Activated gamma-delta T cell (primary cell): ENCODE results near the gene MYLK.
A peak's percentile ranks its signal among the peaks of the same experiment; 100 is the strongest.
"Not testable (repeated sequence)": the region's sequence is repeated elsewhere in the genome, so short reads cannot be mapped to it uniquely, and the experiment has no call there.

Experiments
- DNase-seq: peaks from one replicate; lab custom pipeline; 2025; lab: John Stamatoyannopoulos, UW
- total RNA-seq, 2 donors: gene quantifications; one replicate each; lab custom pipeline; 2026; lab: John Stamatoyannopoulos, UW

MYLK gene, protein sequence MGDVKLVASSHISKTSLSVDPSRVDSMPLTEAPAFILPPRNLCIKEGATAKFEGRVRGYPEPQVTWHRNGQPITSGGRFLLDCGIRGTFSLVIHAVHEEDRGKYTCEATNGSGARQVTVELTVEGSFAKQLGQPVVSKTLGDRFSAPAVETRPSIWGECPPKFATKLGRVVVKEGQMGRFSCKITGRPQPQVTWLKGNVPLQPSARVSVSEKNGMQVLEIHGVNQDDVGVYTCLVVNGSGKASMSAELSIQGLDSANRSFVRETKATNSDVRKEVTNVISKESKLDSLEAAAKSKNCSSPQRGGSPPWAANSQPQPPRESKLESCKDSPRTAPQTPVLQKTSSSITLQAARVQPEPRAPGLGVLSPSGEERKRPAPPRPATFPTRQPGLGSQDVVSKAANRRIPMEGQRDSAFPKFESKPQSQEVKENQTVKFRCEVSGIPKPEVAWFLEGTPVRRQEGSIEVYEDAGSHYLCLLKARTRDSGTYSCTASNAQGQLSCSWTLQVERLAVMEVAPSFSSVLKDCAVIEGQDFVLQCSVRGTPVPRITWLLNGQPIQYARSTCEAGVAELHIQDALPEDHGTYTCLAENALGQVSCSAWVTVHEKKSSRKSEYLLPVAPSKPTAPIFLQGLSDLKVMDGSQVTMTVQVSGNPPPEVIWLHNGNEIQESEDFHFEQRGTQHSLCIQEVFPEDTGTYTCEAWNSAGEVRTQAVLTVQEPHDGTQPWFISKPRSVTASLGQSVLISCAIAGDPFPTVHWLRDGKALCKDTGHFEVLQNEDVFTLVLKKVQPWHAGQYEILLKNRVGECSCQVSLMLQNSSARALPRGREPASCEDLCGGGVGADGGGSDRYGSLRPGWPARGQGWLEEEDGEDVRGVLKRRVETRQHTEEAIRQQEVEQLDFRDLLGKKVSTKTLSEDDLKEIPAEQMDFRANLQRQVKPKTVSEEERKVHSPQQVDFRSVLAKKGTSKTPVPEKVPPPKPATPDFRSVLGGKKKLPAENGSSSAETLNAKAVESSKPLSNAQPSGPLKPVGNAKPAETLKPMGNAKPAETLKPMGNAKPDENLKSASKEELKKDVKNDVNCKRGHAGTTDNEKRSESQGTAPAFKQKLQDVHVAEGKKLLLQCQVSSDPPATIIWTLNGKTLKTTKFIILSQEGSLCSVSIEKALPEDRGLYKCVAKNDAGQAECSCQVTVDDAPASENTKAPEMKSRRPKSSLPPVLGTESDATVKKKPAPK (N-terminal part only)
- 0.20 to 0.83 reads per million in 2 donors for total RNA-seq

DNA sequence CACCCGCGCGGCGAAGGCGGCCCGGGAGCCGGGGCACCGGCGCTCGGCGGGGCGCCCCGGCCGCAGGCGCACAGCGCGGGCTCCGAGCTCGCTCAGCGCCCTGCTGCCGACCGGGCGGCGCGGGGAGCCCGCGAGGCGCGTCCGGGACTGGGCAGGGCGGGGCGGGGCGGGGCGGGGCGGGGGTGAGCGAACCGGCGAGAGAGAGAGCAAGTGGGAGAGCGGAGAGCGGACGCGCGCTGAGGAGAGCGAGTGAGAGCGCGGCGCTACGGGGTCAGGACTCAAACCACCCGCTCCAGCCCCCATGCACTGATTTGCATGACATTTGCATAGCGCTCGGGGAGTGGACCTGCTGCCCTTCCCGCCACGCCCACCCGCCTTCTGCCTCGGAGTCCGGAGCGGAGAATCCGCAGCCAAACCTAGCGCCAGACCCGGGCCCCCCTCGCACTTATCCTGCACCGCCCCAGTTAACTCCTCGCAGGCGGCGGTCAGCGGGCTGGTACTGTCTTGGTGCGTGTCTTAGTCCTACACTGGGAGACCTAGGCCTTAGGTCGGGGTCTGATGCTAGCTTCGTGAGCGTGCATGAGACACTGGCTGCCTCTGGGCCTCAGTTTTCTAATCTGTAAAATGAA is at the start of gene MYLK:
TSS of gene MYLK (minus strand) at position 130 of the 629 bp plus-strand sequence. CDS start 90,491 bp downstream, outside the sequence.
- DNase-seq: peak; percentile 7

DNA sequence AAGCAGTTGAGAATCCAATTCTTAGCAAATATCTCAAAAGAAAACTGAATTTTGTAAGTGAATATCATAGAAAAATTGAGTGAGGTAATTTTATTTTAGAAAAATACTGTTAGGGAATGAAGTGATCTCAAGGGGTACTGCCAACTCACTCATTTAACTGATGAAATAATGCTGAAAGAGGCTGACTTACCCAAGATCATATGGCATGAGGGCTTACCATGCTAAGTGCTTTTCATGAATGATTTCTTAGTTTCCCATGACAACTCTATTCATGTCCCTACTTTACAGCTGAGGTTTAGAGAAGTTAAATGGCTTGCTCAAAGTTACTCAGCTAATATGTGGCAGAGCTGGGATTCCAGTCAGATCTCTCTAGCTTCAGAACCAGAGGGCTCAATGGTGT is 46.3 kb upstream of the MYLK start:
- DNase-seq: no peak

DNA sequence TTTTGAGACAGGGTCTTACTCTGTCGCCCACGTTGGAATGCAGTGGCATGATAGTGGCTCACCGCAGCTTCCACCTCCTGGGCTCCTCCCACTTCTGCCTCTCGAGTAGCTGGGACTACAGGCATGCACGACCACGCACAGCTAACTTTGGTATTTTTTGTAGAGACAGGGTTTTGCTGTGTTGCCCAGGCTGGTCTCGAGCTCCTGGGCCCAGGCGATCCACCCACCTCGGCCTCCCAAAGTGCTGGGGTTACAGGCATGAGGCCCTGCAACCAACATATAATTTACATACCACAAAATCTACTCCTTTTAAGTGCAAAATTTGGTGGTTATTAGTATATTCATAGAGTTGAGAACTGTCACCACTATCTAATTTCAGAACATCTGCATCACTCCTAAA is 45.2 kb upstream of the MYLK start:
- DNase-seq: no peak

DNA sequence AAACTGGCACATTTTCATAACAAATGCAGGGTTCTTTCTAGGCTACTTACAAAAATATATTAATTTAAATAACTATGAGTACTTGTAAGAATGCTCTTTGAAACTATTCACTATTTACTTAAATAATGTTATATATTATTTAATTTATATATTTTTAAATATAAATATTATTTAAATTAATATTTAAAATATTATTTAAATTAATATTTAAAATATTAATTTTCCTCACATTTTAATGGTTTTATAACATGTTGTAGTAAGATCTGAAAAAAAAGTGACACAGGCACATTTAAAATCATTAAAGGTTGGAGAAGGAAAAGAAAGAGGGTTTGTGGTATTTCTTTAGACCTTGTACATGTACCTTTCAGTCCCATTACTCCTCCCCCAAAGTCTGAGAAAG is 42.3 kb upstream of the MYLK start:
- no peak for DNase-seq

DNA sequence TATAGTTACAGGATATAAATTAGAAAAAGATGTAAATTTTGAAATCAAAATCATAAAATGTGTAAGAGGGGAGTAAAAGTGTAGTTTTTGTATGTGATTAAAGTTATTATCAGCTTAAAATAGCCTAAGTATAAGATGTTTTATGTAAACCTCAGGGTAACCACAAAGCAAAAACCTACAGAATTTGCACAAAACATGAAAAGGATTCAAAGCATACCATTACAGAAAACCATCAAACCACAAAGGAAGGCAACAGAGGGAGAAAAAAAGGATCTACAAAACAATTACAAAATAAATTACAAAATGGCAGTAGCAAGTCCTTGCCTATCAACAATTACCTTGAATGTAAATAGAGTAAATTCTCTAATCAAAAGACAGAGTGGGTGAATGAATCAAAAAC is 36.7 kb upstream of the MYLK start:
- no peak for DNase-seq

DNA sequence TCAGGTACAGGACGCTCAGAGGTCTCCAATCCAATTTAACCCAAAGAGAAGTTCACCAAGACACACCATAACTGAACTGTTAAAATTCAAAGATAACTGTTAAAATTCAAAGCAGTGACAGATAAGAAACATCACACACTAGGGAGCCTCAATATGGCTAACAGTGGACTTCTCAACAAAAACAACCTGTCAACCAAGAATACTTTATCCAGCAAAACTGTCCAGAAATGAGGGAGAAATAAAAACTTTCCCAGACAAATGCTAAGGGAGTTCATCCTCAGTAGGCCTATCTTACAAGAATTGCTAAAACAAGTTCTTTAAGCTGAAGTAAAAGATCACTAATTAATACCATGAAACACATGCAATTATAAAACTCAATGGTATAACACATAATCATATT is 36.3 kb upstream of the MYLK start:
- DNase-seq: no peak

DNA sequence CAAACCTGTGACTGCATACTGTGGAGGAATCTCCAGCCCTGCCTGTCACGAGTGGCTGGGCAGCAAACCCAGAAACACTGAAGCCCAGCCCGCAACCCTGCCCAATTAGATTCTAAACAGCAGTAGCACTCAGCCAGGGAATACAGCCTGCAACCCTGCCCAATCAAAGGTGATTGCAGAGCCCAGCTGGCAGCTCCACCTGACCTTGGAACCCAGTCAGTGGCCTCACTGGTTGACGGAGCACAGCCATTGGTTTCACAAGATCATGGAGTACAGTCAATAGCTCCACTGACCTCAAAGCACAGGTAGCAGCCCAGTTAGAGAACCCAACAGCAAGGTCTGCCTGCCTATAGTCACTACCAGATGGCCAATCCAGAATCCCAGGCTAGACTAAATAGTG is 35.2 kb upstream of the MYLK start:
- DNase-seq: no peak

DNA sequence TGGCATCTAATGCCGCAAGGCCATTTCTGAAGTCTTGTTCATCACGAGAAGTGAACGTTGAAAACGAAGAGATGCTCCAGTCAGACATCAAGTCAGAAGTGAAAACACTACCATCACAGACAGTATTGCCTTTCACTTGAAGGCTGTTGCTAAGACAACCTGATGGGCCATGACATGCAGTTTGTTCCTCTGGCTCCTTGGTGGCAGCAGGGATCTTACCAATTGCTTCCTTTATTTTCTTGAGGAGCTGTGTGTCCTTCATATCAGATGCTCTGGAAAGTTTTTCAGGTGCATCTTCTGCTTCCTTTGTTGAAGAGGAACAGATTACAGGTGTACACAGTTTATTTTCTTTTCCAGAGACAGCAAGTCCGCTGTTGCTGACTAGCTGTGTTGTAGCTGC is 30.7 kb upstream of the MYLK start:
- DNase-seq: no peak

DNA sequence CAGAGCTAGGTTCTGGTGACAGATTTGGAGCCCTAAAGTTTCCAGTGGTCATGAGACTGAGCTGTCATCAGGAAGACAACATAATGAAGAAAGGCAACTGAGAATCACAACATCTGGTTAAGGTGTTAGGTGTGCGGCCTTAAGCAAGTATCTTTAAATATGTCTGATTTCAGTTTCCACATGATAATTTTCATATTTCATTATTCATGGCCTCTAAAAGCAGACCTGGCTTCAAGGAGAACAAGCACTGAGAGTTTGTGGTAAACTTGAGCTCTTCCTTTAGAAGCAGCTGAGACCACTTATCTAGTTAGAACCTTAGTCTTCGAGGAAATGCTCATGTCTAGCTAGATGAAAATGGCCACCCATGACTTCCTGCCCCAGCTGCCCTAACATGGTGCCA is 25.7 kb upstream of the MYLK start:
- no peak for DNase-seq

DNA sequence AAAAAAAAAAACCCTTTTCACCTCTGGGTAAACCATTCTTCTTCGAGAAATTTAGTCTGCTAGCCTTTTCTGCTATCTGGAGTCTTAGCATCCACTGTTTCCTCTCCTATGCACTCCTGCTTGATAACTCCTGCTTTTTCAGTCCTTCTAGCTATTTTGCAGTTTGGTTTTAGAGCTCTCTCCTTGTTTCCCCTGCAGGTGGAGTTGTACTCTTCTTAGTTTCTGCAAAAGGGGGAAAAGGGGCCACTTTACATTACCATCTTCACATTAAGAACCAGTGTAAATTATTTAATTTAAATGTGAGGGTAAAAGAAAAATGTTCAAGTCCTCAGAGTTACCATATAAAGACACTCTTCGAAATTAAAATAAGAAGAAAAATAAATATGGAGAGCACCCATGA is 23.6 kb upstream of the MYLK start:
- no peak for DNase-seq

DNA sequence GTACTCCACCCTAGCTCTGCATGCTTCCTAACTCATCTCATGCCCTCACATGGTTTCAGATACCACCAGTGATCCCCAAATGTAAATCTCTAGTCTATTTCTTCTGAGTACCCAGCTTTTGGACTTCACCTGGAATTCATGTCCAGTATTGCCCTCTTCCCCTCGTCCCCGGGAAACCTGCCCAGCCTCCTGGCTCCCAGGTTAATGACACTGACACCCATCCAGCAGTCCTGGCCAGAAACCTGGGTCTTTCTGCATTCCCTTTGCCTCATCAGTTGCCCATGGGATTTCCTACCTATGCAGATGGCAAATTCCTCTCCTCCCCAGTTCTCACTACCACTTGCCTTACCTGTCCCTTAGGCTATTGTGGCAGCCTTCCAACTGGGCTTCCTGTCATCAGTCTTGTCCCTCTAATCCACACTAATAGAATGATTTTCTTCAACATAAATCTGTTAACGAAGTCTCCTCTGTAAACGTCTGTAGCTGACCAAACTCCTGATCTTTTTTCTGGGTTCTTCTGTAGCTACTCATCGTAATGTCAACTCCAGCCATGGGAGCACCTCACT is 15.3 kb upstream of the MYLK start:
- no peak for DNase-seq

DNA sequence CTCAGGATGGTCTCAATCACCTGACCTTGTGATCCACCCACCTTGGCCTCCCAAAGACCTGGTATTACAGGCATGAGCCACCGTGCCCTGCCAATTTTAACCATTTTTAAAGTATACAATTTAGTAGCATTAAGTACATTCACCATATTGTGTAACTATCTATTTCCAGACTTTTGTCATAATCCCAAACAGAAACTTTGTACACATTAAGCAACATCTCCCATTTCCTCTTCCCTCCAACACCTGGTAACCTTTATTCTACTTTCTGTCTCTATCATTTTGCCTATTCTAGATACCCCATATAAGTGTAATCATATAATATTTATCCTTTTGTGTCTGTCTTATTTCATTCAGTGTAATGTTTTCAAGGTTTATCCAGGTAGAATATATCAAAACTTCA is 8.9 kb upstream of the MYLK start:
- DNase-seq: no peak

DNA sequence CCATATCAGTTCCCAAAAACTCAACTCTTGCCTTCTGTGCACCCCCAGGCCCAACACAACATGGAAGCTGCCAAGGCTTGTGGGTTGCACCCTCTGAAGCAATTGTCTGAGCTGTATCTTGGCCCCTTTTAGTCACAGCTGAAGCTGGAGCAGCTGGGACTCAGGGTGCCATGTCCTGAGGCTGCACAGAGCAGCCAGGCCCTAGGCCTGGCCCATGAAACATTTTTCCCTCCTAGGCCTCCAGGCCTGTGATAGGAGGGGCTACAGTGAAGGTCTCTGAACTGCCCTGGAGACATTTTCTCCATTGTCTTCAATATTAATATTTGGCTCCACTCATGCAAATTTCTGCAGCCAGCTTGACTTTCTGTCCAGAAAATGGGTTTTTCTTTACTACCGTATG is 8.1 kb upstream of the MYLK start:
- DNase-seq: no peak

DNA sequence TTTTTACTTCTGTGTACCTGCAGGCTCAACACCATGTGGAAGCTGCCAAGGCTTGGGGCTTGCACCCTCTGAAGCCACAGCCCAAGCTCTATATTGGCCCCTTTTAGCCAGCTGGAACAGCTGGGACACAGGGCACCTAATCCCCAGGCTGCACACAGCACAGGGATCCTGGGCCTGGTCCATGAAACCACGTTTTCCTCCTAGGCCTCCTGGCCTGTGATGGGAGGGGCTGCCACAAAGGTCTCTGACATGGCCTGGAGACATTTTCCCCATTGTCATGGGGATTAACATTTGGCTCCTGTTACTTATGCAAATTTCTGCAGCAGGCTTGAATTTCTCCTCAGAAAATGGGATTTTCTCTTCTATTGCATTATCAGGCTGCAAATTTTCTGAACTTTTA is 6.9 kb upstream of the MYLK start:
- not testable (repeated sequence) for DNase-seq

DNA sequence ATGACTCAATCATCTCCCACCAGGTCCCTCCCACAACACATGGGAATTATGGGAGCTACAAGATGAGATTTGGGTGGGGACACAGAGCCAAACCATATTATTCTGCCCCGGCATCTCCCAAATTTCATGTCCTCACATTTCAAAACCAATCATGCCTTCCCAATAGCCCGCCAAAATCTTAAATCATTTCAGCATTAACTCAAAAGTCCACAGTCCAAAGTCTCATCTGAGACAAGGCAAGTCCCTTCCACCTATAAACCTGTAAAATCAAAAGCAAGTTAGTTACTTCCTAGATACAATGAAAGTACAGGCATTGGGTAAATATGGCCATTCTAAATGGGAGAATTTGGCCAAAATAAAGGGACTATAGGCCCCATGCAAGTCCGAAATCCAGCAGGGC is 6.0 kb upstream of the MYLK start:
- DNase-seq: not testable (repeated sequence)

DNA sequence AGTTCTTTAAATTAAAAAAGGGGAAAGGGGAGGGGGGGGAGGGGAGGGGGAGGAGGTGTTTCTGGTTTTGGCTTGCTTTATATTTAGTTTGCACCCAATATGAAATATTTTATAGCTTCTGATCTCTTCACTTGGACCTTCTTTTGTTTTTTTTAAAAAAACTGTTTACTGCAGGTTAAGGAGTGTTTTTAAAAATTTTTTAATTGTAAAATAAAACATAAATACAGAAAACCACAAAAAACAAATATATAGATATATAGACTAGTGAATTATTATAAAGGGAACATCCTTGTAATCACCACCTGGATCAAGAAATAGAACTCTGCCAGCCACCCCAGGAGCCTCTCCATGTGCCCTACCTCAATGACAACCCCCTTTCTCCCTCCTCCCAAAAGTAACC is 861 bp upstream of the MYLK start:
- DNase-seq: no peak

DNA sequence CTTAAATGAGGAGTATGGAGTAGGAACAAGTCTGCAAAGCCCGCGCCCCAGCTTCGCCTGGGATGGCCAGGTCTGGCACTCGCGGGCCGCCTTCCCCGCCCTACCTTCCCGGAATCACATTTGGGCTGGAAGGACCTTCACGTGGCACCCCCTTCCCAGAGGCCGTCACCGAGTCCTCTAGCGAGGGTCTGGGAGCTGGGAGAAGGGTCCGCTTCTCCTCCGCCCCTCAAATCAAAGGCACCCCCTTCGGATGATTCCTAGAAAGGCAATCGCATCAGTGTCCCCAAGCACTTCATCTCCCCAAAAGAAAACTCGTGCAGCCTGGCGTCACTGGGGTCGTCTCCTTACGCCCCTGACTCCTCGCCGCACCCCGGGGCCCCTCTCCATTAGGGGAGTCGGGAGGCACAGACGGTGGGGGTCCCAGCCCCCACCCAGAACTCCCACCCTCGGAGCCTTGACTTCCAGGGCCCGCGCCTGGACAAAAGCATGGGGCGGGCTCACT is 380 bp downstream of the MYLK start:
- no peak for DNase-seq

DNA sequence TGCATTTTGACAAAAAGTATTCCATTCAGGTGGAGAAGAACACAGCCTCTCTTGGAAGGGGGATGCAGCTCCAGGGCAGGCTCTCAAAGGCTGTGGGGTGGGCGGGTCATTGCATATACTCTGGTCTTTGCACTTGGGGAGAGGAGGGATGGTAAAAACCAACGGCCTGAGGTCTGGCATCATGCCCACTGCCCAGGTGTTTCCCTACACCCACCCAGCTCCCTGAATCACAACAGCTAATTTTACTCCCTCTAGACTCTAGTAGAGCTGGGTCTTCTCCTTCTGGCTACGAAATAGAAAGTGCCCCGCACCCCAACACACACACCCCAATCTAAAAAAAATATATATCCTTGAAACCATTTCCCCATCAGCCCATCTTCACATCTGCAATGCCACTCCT is 1.0 kb downstream of the MYLK start:
- DNase-seq: no peak

DNA sequence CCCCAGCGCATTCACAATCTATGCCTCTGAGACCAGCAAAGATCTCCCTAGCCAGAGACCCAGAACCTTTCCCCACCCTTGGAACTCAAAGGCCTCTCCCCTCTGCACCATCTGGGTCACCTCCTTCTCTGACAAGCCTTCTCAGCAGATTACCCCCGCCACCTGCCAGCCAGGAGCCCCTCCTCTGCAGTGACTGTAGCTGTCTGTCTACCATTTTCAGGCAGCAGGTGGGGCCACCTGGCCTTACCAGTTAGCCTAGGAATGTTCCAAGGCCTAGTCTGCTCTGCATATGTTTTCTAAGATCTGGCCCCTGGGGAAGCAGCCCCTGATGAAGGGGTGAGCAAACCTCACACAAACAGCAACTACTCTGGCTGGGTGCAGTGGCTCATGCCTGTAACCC is 2.4 kb downstream of the MYLK start:
- no peak for DNase-seq

DNA sequence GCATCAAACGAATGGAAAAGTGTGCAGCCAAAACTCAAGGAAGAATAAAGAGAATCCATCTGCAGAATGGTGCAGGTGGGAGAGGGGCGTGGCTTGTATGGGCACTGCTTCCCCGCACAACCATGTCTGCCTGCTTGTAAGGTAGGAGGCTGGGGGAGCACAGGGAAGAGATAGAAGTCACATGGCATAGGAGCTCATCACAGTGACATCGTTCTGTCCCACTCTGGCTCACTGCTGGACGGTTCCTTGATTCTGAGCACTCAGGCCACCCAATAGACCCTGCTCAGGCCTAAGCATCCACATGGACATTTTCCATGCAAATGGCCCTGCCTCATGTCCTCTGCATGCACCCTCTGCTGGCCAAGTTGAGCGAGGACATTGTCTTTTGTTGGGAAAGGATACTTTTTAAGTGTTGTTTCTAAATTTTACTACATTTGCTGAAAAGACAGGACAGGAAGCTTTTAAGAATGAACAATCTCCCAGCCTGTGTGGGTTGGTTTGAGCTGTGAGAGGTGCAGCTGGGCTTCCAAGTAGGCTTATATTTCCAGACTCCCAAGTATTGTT is 3.1 kb downstream of the MYLK start:
- DNase-seq: no peak

DNA sequence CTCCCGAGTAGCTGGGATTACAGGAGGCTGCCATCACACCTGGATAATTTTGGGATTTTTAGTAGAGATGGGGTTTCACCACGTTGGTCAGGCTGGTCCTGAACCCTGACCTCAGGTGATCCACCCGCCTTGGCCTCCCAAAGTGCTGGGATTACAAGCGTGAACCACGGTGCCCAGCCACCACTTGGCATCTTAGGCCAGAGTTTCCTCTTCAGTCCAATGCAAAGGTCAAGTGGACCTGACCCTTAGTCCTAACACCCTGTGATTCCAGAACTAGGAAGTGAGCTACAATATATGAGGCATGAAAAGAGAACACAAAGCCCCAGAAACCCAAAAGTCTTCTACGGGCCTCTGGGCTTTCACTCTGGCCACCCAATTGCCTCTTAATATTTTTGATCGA is 5.3 kb downstream of the MYLK start:
- no peak for DNase-seq
